Bronchial epithelial cell (primary cell): ENCODE data around the gene TECPR1. TPM values are rescaled to one million over a fixed set of nuclear protein-coding genes. Genes with fewer than 3 reads are reported as not detected.

Experiments
- DNase-seq: peaks from one replicate; pipeline ENCODE4 v3.0.0-alpha.2; 2010; ENCODE audit warnings: low read depth
- FAIRE-seq: peaks from 2 replicates; lab custom pipeline; 2011; peaks lifted over from hg19 to GRCh38; lab: Jason Lieb, UNC
- H3K27me3 ChIP-seq: 2 replicates; pipeline ENCODE4 v1.5.1; 2011; ENCODE audit warnings: low read length; ENCODE audit not compliant: control insufficient read depth, insufficient read depth
- H3K36me3 ChIP-seq: 2 replicates; pipeline ENCODE4 v1.5.1; 2011; ENCODE audit warnings: low read length; ENCODE audit not compliant: control insufficient read depth, insufficient read depth
- H3K4me3 ChIP-seq: 2 replicates; pipeline ENCODE4 v1.5.1; 2011; ENCODE audit warnings: mild to moderate bottlenecking, low read depth, low read length, control low read depth
- CTCF ChIP-seq: IDR thresholded peaks from 2 replicates; pipeline ENCODE4 v1.5.1; 2011; ENCODE audit warnings: mild to moderate bottlenecking, moderate library complexity, low read length, control low read depth, inconsistent platforms; ENCODE audit not compliant: insufficient read depth, severe bottlenecking
- total RNA-seq: library from RNA; depleted of rRNA; stranded (reverse); fragments of >200 nt; gene quantifications from 2 replicates; pipeline ENCODE4 v1.2.1, GENCODE V29; 2014

The TECPR1 gene
- total RNA-seq, 1 donor from 2014 or later: 8.2 TPM

- TF ChIP-seq CTCF: no peak
- DNase-seq: no peak
- Histone ChIP-seq H3K36me3 (peaks cover 6% of the 10 kb centered on the region), H3K4me3 (no peak overlapping the region), H3K27me3 (no peaks in the 10 kb centered on the region)
- peak; percentile 32 for FAIRE-seq
Measured at GRCh38 chr7:98196706-98197605, 55.1 kb downstream of the TECPR1 start.

GRCh38 chr7:98194672-98195457, 57.2 kb downstream of the TECPR1 start:
- FAIRE-seq (no peak), DNase-seq (no peak)
- TF ChIP-seq CTCF: no peak
- Histone ChIP-seq H3K27me3 (no peaks in the 10 kb centered on the region), H3K4me3 (no peak overlapping the region), H3K36me3 (peaks cover 10% of the 10 kb centered on the region)

GRCh38 chr7:98194186-98194585, 57.8 kb downstream of the TECPR1 start:
- no peak overlapping the region for H3K4me3 ChIP-seq
- peaks cover 12% of the 10 kb centered on the region for H3K36me3 ChIP-seq
- DNase-seq (no peak), FAIRE-seq (no peak)
- no peak for TF ChIP-seq CTCF
- no peaks in the 10 kb centered on the region for H3K27me3 ChIP-seq

- DNase-seq (no peak), FAIRE-seq (no peak)
- Histone ChIP-seq H3K27me3 (no peaks in the 10 kb centered on the region), H3K36me3 (peaks cover 12% of the 10 kb centered on the region), H3K4me3 (no peak overlapping the region)
- no peak for TF ChIP-seq CTCF
Measured at GRCh38 chr7:98193474-98194180, 58.4 kb downstream of the TECPR1 start.

- no peaks in the 10 kb centered on the region for H3K27me3 ChIP-seq
- FAIRE-seq (no peak), DNase-seq (no peak)
- peaks cover 12% of the 10 kb centered on the region for H3K36me3 ChIP-seq
- no peak overlapping the region for H3K4me3 ChIP-seq
- no peak for TF ChIP-seq CTCF
Measured at GRCh38 chr7:98192781-98193457, 59.1 kb downstream of the TECPR1 start.
